Activated T-cell treated with anti-CD3 and anti-CD28 coated beads, Interleukin-2, amount 50 U/mL, for 4 hours (primary cell): Measurements from ENCODE around the gene BCAS4. TPM values are rescaled to one million over a fixed set of nuclear protein-coding genes. Genes with fewer than 3 reads are reported as not detected.

Experiments used
- ATAC-seq, 2 donors: fragments of 200-7000 bp; cut with Tn5 transposase; one replicate each; pipeline ENCODE4 v1.10.0; 2021
- DNase-seq: peaks from one replicate; pipeline ENCODE4 v3.0.0-alpha.2; 2020
- H3K27me3 Mint-ChIP-seq: one replicate; pipeline ENCODE4 v1.8.0; 2021; ENCODE audit warnings: low read depth, mixed read lengths
- H3K36me3 Mint-ChIP-seq: one replicate; pipeline ENCODE4 v1.8.0; 2022; ENCODE audit warnings: mixed read lengths; ENCODE audit not compliant: insufficient read depth
- H3K4me1 Mint-ChIP-seq: one replicate; pipeline ENCODE4 v1.8.0; 2021; ENCODE audit warnings: low read depth, mixed read lengths
- H3K4me3 Mint-ChIP-seq: one replicate; pipeline ENCODE4 v1.8.0; 2021; ENCODE audit warnings: mild to moderate bottlenecking, moderate library complexity, mixed read lengths
- H3K9me3 Mint-ChIP-seq: one replicate; pipeline ENCODE4 v1.8.0; 2021; ENCODE audit warnings: mixed read lengths
- total RNA-seq, 3 donors: library from RNA; stranded (reverse); gene quantifications; one replicate each; pipeline ENCODE4 v1.2.1, GENCODE V29; 2021

BCAS4 gene
- total RNA-seq, 3 donors from 2014 or later, result 10.2 to 13.6 (median 12.7) TPM

GRCh38 chr20:50838707-50839385, 44.0 kb downstream of the BCAS4 start:
- ATAC-seq (no peak), DNase-seq (no peak)
- no peaks in the 10 kb centered on the region for H3K9me3 Mint-ChIP-seq
- H3K4me3 Mint-ChIP-seq, result no peak overlapping the region
- peaks cover 8% of the 10 kb centered on the region for H3K36me3 Mint-ChIP-seq
- H3K4me1 Mint-ChIP-seq, result peaks cover 6% of the 10 kb centered on the region
- H3K27me3 Mint-ChIP-seq, result no peaks in the 10 kb centered on the region

- no peak for DNase-seq
- no peak for ATAC-seq
- Mint-ChIP-seq H3K4me1 (peaks cover 8% of the 10 kb centered on the region), H3K36me3 (peaks cover 4% of the 10 kb centered on the region), H3K27me3 (no peaks in the 10 kb centered on the region), H3K9me3 (no peaks in the 10 kb centered on the region), H3K4me3 (no peak overlapping the region)
Observed at GRCh38 chr20:50842821-50843220, 48.0 kb downstream of the BCAS4 start.

GRCh38 chr20:50843331-50844276, 48.7 kb downstream of the BCAS4 start:
- peaks cover 5% of the 10 kb centered on the region for H3K4me1 Mint-ChIP-seq
- no peak for DNase-seq
- no peaks in the 10 kb centered on the region for H3K27me3 Mint-ChIP-seq
- H3K36me3 Mint-ChIP-seq, result peaks cover 4% of the 10 kb centered on the region
- no peaks in the 10 kb centered on the region for H3K9me3 Mint-ChIP-seq
- ATAC-seq, result no peak
- H3K4me3 Mint-ChIP-seq, result no peak overlapping the region

- DNase-seq (peak; percentile 22), ATAC-seq (peak; percentile 95 to 98)
- no peaks in the 10 kb centered on the region for H3K27me3 Mint-ChIP-seq
- H3K4me1 Mint-ChIP-seq, result peaks cover 4% of the 10 kb centered on the region
- H3K9me3 Mint-ChIP-seq, result no peaks in the 10 kb centered on the region
- H3K36me3 Mint-ChIP-seq, result peaks cover 4% of the 10 kb centered on the region
- H3K4me3 Mint-ChIP-seq, result no peak overlapping the region
Observed at GRCh38 chr20:50844430-50845100, 49.7 kb downstream of the BCAS4 start.

GRCh38 chr20:50845566-50846215, 50.8 kb downstream of the BCAS4 start:
- H3K27me3 Mint-ChIP-seq, result no peaks in the 10 kb centered on the region
- DNase-seq, result no peak
- ATAC-seq, result no peak
- H3K4me3 Mint-ChIP-seq, result no peak overlapping the region
- H3K9me3 Mint-ChIP-seq, result no peaks in the 10 kb centered on the region
- H3K4me1 Mint-ChIP-seq, result peaks cover 5% of the 10 kb centered on the region
- H3K36me3 Mint-ChIP-seq, result peaks cover 4% of the 10 kb centered on the region

DNA sequence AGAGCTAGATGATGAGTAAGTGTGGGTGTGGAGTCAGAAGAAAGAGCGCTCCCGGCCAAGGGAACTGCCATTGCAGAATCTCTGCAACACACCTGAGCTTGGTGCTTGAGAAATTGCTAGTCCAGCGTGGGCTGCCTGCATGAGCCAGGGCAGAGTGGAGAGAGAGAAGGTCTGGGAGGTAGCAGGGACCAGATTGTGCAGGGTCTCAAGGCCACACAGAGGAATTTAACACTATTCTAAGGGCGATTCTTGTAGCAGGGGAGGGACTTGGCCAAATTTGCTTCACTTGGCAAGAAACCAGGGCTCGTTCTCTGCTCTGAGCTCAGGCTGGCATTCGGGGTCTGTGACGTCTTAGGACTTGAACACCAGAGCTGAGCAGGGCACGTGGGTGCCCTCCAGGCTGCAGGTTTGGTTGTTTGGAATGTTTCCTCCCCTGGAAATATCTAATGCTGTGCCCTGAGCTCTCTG, 53.5 kb downstream of the BCAS4 start:
- H3K36me3 Mint-ChIP-seq, result no peaks in the 10 kb centered on the region
- H3K4me3 Mint-ChIP-seq, result no peak overlapping the region
- H3K9me3 Mint-ChIP-seq, result no peaks in the 10 kb centered on the region
- H3K4me1 Mint-ChIP-seq, result peaks cover 5% of the 10 kb centered on the region
- DNase-seq (no peak), ATAC-seq (no peak)
- H3K27me3 Mint-ChIP-seq, result no peaks in the 10 kb centered on the region

DNA sequence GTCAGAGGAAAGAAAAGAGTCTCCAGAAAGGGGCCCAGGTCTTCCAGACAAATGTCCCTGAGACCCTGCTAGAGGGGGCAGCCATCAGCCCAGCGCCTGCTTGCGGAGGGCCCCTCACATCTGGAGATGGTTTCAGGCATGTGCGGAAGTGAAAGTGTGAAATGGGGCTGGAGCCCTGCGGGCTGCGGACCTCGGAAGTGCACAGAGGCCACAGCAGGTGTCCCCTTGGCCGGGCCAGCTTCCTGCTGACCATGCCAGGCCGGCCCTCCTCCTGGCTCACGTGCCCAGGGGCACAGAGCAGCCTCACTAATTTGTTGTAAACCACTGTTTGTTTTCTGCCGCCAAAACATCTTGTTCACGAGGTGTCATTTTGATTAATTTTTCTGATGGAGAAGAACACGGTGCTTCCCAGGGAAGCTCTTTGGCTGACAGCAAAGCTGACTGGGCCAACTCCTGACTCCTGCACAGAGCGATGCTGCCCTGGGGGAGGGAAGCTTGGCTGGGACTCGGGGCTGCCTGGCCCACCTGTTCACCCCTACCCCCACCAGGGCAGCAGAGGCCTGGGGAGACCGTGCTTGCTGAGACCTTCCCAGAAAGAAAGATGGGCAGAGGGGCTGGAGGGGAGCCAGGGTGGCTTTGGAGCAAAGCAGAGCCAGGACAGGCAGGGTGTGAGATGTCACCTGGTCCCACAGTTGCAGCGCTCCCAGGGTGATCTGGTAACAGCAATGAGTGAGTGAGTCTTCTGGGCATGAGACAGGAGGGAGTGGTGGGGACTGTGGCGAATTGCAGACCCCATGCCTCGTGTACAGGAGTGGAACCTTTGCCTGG, 54.2 kb downstream of the BCAS4 start:
- DNase-seq (no peak), ATAC-seq (no peak)
- Mint-ChIP-seq H3K36me3 (no peaks in the 10 kb centered on the region), H3K4me1 (peaks cover 5% of the 10 kb centered on the region), H3K9me3 (no peaks in the 10 kb centered on the region), H3K27me3 (no peaks in the 10 kb centered on the region), H3K4me3 (no peak overlapping the region)

- ATAC-seq (peak; percentile 27 to 32), DNase-seq (no peak)
- H3K4me3 Mint-ChIP-seq, result no peak overlapping the region
- peaks cover 4% of the 10 kb centered on the region for H3K36me3 Mint-ChIP-seq
- H3K4me1 Mint-ChIP-seq, result peaks cover 1% of the 10 kb centered on the region
- H3K27me3 Mint-ChIP-seq, result no peaks in the 10 kb centered on the region
- H3K9me3 Mint-ChIP-seq, result no peaks in the 10 kb centered on the region
Observed at GRCh38 chr20:50850721-50851286, 55.9 kb downstream of the BCAS4 start.

- no peak for DNase-seq
- Mint-ChIP-seq H3K9me3 (no peaks in the 10 kb centered on the region), H3K4me3 (no peak overlapping the region), H3K4me1 (peaks cover 1% of the 10 kb centered on the region), H3K36me3 (peaks cover 4% of the 10 kb centered on the region), H3K27me3 (no peaks in the 10 kb centered on the region)
- ATAC-seq, result no peak
Observed at GRCh38 chr20:50852085-50852484, 57.2 kb downstream of the BCAS4 start.

DNA sequence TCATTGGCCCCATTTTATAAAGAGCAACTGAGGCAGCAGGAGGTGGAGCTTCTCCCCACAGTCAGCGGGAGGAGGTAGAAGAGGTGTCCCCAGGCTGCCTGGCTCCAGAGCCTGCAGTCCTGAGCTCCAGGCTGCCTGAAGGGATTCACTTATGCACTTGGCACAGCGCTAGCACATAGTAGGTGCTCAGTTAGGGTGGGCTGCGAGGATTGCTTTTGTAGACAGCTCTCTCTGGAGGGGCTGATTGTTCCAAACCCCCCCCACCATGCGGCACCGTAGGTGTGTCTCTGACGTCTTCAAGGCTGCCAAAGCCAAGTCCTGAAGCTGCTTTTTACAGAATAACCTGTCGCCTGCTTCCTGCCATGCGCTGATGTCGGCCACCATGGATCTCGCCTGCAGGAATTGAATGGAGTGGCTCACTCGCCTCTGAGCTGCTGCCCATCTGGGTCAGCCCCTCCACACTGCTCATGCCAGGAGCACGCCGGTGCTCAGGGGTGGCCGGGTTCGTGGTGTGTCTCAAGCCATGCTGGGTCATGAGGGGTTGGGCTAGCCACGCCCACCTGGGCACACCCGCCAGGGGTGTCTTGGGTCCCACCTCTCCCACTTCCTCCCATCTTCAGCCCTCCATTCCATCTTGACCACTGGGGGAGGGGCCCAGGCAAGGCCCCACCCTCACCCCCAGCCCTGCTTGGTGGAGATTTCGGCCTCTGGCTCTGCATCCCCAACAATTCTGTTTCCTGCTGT, 59.8 kb downstream of the BCAS4 start:
- DNase-seq, result no peak
- H3K27me3 Mint-ChIP-seq, result no peaks in the 10 kb centered on the region
- ATAC-seq, result no peak

GRCh38 chr20:50855498-50856474, 60.9 kb downstream of the BCAS4 start:
- H3K27me3 Mint-ChIP-seq, result no peaks in the 10 kb centered on the region
- DNase-seq (no peak), ATAC-seq (no peak)
- no peaks in the 10 kb centered on the region for H3K9me3 Mint-ChIP-seq
- no peaks in the 10 kb centered on the region for H3K4me1 Mint-ChIP-seq
- peaks cover 4% of the 10 kb centered on the region for H3K36me3 Mint-ChIP-seq
- no peak overlapping the region for H3K4me3 Mint-ChIP-seq

More for the DNA sequence above, 59.8 kb downstream of the BCAS4 start:
- no peaks in the 10 kb centered on the region for H3K9me3 Mint-ChIP-seq
- peaks cover 4% of the 10 kb centered on the region for H3K36me3 Mint-ChIP-seq
- H3K4me1 Mint-ChIP-seq, result peaks cover 1% of the 10 kb centered on the region
- H3K4me3 Mint-ChIP-seq, result no peak overlapping the region
